GM21423 (cell line): ENCODE measurements around the gene HSPA12A.

ENCODE experiments used
- ATAC-seq: cut with Tn5 transposase; IDR thresholded peaks from one replicate; pipeline ENCODE4 v1.9.1; 2021; ENCODE audit warnings: mild to moderate bottlenecking, moderate library complexity; ENCODE audit not compliant: unreplicated experiment

The HSPA12A gene

GRCh38 chr10:116742367-116743265 lies at the start of gene HSPA12A:
TSS of gene HSPA12A (minus strand) at chr10:116742566. CDS start at chr10:116742469, 97 bp downstream.
- peak; percentile 94 for ATAC-seq

- ATAC-seq, result no peak
These were observed 48.9 kb upstream of the HSPA12A start for GRCh38 chr10:116791241-116791640.

GRCh38 chr10:116787893-116788665 lies 45.7 kb upstream of the HSPA12A start:
- peak; percentile 86 for ATAC-seq

GRCh38 chr10:116787053-116787659 lies 44.8 kb upstream of the HSPA12A start:
- no peak for ATAC-seq

- no peak for ATAC-seq
These were observed 43.5 kb upstream of the HSPA12A start for GRCh38 chr10:116785867-116786266.

- ATAC-seq, result no peak
These were observed 42.9 kb upstream of the HSPA12A start for GRCh38 chr10:116785282-116785681.

GRCh38 chr10:116784651-116785050 lies 42.3 kb upstream of the HSPA12A start:
- no peak for ATAC-seq

GRCh38 chr10:116784035-116784434 lies 41.7 kb upstream of the HSPA12A start:
- ATAC-seq, result no peak

GRCh38 chr10:116783011-116783655 lies 40.8 kb upstream of the HSPA12A start:
- no peak for ATAC-seq

- no peak for ATAC-seq
These were observed 39.1 kb upstream of the HSPA12A start for GRCh38 chr10:116781370-116781884.

- ATAC-seq, result no peak
These were observed 38.4 kb upstream of the HSPA12A start for GRCh38 chr10:116780691-116781205.

- ATAC-seq, result no peak
These were observed 36.8 kb upstream of the HSPA12A start for GRCh38 chr10:116779076-116779687.

- ATAC-seq, result no peak
These were observed 34.6 kb upstream of the HSPA12A start for GRCh38 chr10:116777006-116777405.

GRCh38 chr10:116775488-116776400 lies 33.4 kb upstream of the HSPA12A start:
- ATAC-seq, result no peak

- ATAC-seq, result no peak
These were observed 32.4 kb upstream of the HSPA12A start for GRCh38 chr10:116774728-116775151.

GRCh38 chr10:116772909-116773705 lies 30.7 kb upstream of the HSPA12A start:
- ATAC-seq, result no peak

GRCh38 chr10:116771959-116772585 lies 29.7 kb upstream of the HSPA12A start:
- ATAC-seq, result no peak
